ENCODE data around the gene MEIOB. TPM values are rescaled to one million over a fixed set of nuclear protein-coding genes. Genes with fewer than 3 reads are reported as not detected.

The MEIOB gene
- total RNA-seq, 1 experiment from 2014 or later, result 1.4 TPM

- TF ChIP-seq, protein P1, sequence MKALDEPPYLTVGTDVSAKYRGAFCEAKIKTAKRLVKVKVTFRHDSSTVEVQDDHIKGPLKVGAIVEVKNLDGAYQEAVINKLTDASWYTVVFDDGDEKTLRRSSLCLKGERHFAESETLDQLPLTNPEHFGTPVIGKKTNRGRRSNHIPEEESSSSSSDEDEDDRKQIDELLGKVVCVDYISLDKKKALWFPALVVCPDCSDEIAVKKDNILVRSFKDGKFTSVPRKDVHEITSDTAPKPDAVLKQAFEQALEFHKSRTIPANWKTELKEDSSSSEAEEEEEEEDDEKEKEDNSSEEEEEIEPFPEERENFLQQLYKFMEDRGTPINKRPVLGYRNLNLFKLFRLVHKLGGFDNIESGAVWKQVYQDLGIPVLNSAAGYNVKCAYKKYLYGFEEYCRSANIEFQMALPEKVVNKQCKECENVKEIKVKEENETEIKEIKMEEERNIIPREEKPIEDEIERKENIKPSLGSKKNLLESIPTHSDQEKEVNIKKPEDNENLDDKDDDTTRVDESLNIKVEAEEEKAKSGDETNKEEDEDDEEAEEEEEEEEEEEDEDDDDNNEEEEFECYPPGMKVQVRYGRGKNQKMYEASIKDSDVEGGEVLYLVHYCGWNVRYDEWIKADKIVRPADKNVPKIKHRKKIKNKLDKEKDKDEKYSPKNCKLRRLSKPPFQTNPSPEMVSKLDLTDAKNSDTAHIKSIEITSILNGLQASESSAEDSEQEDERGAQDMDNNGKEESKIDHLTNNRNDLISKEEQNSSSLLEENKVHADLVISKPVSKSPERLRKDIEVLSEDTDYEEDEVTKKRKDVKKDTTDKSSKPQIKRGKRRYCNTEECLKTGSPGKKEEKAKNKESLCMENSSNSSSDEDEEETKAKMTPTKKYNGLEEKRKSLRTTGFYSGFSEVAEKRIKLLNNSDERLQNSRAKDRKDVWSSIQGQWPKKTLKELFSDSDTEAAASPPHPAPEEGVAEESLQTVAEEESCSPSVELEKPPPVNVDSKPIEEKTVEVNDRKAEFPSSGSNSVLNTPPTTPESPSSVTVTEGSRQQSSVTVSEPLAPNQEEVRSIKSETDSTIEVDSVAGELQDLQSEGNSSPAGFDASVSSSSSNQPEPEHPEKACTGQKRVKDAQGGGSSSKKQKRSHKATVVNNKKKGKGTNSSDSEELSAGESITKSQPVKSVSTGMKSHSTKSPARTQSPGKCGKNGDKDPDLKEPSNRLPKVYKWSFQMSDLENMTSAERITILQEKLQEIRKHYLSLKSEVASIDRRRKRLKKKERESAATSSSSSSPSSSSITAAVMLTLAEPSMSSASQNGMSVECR (CRISPR knock-in tag; IDR thresholded peaks at IDR 0.05; ENCODE audit: borderline replicate concordance), result no peak
- TF ChIP-seq NFYB (CRISPR knock-in tag; conservative IDR thresholded peaks at IDR 0.05; ENCODE audit: low read depth) (no peak), GRHL2 (CRISPR knock-in tag; IDR thresholded peaks at IDR 0.05; ENCODE audit: insufficient replicate concordance, severe bottlenecking) (no peak)
- TF ChIP-seq, protein P2, sequence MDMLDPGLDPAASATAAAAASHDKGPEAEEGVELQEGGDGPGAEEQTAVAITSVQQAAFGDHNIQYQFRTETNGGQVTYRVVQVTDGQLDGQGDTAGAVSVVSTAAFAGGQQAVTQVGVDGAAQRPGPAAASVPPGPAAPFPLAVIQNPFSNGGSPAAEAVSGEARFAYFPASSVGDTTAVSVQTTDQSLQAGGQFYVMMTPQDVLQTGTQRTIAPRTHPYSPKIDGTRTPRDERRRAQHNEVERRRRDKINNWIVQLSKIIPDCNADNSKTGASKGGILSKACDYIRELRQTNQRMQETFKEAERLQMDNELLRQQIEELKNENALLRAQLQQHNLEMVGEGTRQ (CRISPR knock-in tag; IDR thresholded peaks at IDR 0.05), result no peak
Observed at GRCh38 chr16:1846416-1846815, 25.5 kb downstream of the MEIOB start (continued).

DNA sequence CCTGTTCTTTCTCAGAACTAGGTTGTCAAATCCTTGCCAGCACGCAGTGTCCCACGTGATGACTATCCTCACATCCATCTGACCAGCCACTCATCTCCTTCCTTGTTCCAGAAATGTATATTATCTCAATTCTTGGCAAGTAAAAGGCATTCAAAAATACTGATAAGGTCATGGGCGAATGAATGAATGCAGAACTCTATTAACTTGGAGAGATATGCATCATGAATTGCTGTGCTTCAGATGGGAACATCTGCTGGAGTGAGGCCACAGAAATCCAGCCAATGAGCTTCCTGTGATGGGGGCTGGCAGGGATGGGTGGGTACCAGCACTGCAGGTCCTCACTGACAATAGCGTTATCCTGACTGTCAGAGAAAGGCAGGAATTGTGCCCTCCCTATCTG, 26.0 kb downstream of the MEIOB start:
- DNase-seq (ENCODE audit: low spot score), result no peak
- ChIA-PET CTCF (interaction anchor here (0.7 to 0.8 kb wide), 2 partner anchors 14 to 86 kb away, joined by 3 read pairs; no protein-coding TSS in a partner anchor), POLR2A (no interaction called here)
- Mint-ChIP-seq H3K27me3 (ENCODE audit: low read depth) (peaks cover 13% of the 10 kb centered on the region), H3K4me3 (no peak overlapping the region), H3K9me3 (no peaks in the 10 kb centered on the region; the same call in 1 of the 2 replicates), H3K4me1 (no peaks in the 10 kb centered on the region), H3K27ac (no peak overlapping the region), H3K36me3 (no peaks in the 10 kb centered on the region)
- no peak for ATAC-seq
- no peak for TF ChIP-seq SOX15 (CRISPR knock-in tag; IDR thresholded peaks at IDR 0.05)
- TF ChIP-seq FOXJ3 (CRISPR knock-in tag; IDR thresholded peaks at IDR 0.05; ENCODE audit: borderline replicate concordance), result no peak
- TF ChIP-seq SMAD4 (CRISPR knock-in tag; IDR thresholded peaks at IDR 0.05), result no peak
- TF ChIP-seq E2F1 (CRISPR knock-in tag; IDR thresholded peaks at IDR 0.05), result no peak
- no peak for TF ChIP-seq ZNF423 (CRISPR knock-in tag; IDR thresholded peaks at IDR 0.05)
- no peak for TF ChIP-seq ZNF121 (CRISPR knock-in tag; IDR thresholded peaks at IDR 0.05)
- no peak for TF ChIP-seq ZNF425 (CRISPR knock-in tag; conservative IDR thresholded peaks at IDR 0.05)
- TF ChIP-seq, protein P3, sequence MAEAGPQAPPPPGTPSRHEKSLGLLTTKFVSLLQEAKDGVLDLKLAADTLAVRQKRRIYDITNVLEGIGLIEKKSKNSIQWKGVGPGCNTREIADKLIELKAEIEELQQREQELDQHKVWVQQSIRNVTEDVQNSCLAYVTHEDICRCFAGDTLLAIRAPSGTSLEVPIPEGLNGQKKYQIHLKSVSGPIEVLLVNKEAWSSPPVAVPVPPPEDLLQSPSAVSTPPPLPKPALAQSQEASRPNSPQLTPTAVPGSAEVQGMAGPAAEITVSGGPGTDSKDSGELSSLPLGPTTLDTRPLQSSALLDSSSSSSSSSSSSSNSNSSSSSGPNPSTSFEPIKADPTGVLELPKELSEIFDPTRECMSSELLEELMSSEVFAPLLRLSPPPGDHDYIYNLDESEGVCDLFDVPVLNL (CRISPR knock-in tag; IDR thresholded peaks at IDR 0.05; ENCODE audit: borderline replicate concordance, low read depth), result no peak
- TF ChIP-seq NR3C1 (CRISPR knock-in tag; conservative IDR thresholded peaks at IDR 0.05; ENCODE audit: low read depth), result no peak
- no peak for TF ChIP-seq NR1H2 (CRISPR knock-in tag; IDR thresholded peaks at IDR 0.05)
- TF ChIP-seq, protein P4, sequence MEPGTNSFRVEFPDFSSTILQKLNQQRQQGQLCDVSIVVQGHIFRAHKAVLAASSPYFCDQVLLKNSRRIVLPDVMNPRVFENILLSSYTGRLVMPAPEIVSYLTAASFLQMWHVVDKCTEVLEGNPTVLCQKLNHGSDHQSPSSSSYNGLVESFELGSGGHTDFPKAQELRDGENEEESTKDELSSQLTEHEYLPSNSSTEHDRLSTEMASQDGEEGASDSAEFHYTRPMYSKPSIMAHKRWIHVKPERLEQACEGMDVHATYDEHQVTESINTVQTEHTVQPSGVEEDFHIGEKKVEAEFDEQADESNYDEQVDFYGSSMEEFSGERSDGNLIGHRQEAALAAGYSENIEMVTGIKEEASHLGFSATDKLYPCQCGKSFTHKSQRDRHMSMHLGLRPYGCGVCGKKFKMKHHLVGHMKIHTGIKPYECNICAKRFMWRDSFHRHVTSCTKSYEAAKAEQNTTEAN (CRISPR knock-in tag; IDR thresholded peaks at IDR 0.05), result no peak
- no peak for TF ChIP-seq JUN (CRISPR knock-in tag; IDR thresholded peaks at IDR 0.05)
- TF ChIP-seq, protein P5, sequence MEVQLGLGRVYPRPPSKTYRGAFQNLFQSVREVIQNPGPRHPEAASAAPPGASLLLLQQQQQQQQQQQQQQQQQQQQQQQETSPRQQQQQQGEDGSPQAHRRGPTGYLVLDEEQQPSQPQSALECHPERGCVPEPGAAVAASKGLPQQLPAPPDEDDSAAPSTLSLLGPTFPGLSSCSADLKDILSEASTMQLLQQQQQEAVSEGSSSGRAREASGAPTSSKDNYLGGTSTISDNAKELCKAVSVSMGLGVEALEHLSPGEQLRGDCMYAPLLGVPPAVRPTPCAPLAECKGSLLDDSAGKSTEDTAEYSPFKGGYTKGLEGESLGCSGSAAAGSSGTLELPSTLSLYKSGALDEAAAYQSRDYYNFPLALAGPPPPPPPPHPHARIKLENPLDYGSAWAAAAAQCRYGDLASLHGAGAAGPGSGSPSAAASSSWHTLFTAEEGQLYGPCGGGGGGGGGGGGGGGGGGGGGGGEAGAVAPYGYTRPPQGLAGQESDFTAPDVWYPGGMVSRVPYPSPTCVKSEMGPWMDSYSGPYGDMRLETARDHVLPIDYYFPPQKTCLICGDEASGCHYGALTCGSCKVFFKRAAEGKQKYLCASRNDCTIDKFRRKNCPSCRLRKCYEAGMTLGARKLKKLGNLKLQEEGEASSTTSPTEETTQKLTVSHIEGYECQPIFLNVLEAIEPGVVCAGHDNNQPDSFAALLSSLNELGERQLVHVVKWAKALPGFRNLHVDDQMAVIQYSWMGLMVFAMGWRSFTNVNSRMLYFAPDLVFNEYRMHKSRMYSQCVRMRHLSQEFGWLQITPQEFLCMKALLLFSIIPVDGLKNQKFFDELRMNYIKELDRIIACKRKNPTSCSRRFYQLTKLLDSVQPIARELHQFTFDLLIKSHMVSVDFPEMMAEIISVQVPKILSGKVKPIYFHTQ (CRISPR knock-in tag; IDR thresholded peaks at IDR 0.05), result no peak
